Measurements from ENCODE around the gene PHYHD1.
"Not testable (repeated sequence)": the region's sequence is repeated elsewhere in the genome, so short reads cannot be mapped to it uniquely, and the experiment has no call there.

PHYHD1 gene

DNA sequence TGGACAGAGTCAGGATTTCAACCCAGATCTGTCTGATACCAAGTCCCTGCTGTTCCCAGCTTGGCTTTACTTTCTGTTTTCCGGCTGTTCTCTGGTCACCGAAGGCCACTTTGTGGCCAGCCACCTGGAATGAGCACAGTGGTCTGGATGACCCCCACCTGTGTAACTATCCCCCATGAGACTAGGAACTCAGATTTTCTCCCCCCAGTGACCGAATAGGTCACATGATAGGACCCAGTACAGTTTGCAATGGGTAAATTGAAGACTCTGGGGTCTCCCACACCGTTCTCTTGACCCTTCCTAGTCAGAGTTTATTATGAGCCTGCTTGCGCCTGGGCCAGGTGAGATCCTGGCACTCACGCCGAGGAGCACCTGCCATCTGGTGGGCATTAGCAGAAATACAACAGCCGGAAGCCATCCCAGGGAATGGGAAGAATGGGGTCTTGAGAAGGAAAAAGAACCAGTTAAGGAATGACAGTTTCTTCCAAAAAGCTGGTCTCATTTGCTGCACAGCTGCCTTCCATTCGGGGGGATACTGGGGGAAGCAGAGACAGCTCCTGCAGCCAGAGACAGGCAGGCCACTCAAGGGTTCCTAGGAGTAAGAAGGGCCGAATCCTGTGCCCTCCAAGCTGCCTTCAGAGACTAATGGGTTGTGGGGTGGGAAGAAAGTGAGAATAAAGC lies 7.1 kb downstream of the PHYHD1 start:
- peak; percentile 41 for DNase-seq

DNA sequence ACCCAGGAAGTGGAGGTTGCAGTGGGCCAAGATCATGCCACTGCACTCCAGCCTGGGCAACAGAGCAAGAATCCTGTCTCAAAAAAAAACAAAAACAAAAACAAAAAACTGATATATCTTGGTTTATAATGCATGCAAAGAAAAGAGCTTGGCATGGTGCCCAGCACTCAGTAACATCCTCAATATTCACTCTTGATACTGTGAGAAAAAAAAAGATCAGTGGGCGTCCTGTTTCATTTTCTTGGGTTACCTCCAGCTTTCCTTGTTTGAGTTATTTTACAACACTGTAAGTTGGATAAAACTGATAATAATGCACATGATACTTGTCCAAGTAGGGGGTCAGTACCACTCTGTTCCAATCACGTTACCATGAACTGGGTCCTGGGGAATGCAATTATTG lies 7.8 kb downstream of the PHYHD1 start:
- no peak for DNase-seq

DNA sequence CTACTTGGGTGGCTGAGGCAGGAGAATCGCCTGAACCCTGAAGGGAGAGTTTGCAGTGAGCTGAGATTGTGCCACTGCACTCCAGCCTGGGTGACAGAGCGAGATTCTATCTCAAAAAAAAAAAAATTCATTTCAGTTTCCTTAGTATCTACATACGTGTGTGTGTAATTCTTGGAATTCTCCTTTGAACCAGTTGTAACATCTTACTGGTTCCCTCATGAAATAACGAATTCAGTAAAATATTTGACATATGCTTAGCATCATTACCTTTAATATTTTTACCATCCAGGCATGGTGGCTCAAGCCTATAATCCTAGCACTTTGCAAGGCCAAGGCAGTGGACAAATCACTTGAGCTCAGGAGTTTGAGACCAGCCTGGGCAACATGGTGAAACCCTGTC lies 8.8 kb downstream of the PHYHD1 start:
- DNase-seq: no peak

DNA sequence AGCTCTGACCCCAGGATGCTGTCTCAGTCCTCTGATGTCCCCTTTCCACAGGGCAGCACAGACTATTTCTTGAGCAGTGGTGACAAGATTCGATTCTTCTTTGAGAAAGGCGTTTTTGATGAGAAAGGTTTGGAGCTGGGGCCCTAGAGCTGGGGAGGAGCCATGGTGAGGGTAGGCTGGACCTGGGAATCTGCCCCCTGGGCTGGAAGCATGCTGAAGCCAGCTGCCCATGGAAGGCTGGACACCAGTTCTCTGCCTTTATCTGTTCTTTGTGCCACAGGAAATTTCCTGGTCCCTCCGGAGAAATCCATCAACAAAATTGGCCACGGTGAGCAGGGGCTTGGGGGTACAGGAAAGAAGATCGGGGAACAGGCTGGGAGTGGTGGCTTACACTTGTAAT lies 12.9 kb downstream of the PHYHD1 start:
- no peak for DNase-seq

DNA sequence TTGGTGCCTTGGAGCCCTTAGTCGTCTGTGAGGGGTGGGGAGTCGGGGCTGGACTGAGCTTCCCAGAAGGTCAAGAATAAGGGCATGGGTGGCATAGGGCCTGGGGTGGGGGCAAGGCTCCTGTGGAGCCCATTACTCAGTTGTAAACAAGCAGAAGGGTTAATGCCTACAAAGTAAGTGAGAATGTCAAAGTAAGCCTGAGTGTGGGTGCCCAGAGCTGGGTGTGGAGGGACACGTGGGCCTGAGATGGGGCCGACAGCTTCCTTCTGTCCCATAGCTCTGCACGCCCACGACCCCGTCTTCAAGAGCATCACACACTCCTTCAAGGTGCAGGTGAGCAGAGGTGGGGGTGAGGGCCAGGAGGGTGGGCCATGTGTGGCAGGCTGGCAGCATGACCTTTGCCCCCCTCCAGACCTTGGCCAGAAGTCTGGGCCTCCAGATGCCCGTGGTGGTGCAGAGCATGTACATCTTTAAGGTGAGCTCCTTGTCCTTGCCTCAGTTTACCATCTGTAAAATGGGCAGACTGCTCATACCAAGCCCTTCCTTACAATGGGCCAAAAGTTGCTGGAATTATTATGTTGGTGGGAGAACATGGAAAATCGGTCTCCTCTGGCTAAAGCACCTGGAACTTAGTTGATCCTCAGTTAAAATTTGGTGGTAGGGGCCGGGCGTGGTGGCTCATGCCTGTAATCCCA lies 15.5 kb downstream of the PHYHD1 start:
- DNase-seq: no peak

DNA sequence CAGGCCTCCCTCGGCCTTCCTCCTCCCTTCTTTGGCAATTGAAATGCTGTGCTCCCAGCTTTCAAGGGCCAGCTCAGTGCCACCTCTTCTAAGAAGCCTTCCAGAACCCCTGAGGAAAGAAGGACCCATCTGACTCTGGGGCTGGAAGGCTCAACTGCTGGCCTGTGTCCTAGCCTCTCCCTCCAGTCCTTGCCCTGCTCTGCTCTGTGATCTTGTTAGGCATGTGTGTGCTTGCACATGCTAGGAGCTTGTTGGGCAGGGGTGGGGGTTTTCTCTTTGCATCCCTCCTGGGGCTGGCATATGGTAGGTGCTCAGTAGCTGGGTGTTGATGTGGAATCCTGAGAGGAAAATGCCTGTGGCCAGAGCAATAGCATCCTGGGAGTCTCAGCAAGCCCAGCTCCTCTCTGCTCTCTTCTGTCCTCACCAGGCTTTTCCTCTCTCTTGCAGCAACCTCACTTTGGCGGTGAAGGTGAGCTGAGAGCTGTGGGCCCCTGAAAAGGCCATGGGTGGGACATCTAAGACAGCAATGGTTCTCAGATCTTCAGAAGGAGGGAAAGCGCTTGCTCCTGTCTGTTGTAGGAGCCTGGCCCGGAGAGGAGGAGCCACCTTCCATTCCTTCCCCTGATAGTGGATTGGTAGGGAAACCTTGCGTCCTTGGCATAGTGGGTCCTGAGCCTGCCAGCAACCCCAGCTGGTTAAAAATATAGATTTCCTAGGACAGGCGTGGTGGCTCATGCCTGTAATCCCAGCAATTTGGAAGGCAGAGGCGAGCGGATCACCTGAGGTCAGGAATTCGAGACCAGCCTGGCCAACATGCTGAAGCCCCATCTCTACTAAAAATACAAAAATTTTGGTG lies 16.8 kb downstream of the PHYHD1 start:
- no peak for DNase-seq

DNA sequence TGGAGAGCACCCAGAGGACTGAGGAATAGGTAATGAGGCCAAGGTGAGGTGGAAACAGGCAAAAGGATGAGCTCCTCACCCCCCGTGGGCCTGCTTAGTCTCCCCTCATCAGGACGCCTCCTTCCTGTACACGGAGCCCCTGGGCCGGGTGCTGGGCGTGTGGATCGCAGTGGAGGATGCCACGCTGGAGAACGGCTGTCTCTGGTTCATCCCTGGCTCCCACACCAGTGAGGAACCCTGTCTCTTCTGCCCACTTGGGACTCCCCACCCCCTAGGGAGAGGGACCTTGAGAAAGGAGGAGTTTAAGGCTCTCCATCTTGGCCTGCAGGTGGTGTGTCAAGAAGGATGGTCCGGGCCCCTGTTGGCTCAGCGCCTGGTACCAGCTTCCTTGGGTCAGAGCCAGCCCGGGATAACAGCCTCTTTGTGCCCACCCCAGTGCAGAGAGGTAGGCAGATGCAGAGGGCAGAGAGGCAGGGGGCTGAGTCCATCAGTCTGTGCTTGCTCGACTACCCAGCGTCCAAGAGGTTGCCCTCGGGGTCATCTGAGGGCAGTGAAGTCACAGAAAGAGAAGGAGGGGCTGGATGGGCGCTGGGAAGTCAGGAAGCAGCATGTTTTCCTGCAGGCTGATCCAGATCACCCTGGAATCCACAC lies 19.6 kb downstream of the PHYHD1 start:
- no peak for DNase-seq

DNA sequence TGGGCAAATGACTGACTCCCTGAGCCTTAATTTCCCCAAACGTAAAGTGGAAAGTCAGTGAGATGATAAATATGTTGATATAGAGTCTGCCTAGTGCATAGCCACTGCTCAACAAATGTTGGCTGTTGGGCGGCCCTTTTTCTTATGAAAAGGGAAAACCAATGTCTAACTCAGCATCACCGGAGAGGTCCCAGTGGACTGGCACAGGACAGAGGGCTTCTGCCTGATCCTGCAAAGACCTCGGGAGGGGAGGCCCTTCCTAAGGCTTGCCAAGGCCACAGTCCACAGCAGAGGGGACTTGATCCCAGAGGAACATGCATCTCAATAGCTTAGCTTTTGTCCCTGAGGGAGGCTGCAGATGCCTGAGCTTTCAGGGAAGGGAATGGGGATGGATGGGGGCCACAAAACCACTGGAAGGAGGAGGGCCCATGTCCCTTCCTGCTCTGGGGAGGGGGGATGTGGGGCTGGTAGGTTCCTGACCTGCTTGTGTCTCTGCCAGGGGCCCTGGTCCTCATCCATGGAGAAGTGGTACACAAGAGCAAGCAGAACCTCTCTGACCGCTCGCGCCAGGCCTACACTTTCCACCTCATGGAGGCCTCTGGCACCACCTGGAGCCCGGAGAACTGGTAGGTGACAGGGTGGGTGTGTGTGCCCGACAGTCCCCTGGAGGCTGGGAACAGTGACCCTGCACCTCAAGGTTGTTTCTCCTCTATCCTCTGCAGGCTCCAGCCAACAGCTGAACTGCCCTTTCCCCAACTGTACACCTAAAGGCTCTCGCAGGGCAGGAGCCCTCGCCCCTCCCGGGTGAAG lies 20.4 kb downstream of the PHYHD1 start:
- no peak for DNase-seq

DNA sequence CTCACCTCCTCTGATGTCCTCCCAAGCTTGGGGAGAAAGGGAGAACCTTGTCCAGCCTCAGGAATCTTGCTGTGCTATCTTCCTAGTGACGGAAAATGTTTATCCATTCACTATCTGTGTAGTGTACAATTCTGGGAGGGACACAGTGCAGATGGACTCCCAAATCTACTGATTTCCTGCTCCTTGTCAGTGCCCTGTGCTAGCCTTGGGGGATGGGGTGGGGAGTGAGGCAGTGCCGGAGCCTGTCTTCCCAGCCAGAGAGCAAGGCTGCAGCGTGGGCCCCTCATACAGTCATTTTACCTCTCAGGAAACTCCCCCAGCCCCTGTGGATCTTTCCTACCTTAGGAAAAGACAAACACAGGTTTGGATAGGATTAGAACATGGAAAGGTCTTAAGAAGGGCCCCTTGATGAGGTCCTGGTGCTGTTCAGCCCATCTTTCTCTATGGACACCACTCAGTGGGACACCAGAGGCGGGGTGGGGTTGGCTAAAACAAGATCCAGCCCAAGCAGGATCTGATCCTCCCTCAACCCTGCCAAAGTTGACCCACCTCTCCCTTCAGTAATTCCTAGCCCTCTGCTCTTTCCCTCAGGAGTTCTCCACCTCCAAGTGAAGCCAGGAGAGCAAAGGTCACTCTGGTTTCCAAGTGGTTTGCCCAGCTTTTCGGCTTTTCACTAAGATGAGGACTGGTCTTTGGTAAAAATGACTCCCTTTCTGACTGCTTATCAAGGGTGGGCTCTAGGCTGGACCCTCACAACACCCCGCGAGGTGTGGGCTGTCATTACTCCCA lies 23.2 kb downstream of the PHYHD1 start:
- DNase-seq: no peak

DNA sequence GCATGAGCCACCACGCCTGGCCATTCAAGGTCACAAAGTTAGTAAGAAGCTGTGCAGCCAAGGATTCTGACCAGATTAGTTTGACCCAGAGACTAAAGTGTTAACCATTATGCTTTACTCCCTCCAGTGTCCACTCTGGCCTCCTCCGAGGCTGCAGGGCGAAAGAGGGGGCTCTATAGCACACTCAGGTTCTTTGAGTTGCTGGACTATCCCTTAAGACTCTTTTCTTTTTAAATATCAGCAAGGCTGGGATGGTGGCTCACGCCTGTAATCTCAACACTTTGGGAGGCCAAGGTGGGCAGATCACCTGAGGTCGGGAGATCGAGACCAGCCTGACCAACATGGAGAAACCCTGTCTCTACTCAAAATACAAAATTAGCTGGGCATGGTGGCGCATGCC lies 24.2 kb downstream of the PHYHD1 start:
- not testable (repeated sequence) for DNase-seq

DNA sequence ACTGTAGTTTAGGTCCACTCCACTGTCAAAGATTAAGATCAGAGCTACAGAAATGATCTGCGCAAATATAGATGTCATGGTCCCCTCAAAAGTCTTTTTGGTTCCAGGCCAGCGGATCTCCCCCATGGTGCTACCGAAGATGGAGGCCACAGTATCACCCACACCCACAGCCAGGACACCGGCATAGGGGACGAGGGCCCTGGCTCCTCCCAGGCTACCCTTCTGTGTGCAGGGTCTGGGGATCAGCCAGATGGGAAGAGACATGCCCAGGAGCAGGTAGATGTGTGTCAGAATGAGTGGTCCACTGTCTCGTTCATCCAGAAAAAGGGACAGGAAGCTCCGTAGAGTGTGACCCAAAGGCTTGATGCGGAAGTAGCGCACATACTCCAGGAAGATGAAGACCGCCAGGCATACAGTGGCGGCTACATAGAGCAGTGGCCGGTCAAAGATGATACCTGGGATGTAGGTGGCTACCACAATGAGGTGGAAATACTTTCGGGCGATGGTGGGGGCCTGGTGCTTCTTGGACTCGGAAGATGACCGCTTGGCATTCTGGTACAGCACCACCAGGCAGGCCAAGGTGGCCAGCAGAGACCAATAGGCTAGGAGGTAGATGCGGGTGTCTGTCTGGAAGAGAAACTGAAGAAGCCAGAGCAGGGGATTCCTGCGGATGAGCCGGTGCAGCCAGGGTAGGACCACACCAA lies 25.2 kb downstream of the PHYHD1 start:
- no peak for DNase-seq

DNA sequence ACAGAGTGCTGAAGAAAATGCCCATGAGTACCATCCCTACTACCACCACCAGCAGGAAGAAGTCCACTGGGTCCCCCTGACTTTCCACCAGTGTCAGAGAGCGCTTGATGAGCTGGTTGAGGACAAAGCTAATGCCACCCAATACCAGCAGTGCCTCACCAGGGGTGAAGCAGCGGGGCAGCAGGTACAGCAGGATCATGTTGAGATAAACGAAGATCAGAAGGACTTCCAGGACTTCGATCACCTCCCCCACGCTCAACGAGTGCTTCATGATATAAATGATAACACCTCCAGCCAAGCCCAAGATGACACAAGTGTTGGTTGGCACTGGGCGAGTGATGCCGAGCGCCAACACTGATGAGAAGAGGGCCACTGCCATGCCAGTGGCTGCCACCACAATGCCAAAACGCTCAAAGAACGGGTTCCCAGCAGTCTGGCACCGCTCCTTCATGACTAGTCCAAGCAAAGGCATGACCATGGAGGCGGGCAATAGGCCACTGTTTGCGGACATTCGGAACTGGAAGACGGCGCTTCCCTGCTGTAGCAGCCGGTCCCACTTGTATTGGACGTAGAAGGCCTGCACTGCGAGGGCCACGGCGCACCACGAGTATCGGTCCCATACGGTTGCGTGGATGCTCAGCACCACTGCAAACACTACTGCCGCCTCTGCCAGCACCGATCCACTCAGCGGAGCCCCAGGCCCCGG lies 25.9 kb downstream of the PHYHD1 start:
- DNase-seq: peak; percentile 4 to 14

DNA sequence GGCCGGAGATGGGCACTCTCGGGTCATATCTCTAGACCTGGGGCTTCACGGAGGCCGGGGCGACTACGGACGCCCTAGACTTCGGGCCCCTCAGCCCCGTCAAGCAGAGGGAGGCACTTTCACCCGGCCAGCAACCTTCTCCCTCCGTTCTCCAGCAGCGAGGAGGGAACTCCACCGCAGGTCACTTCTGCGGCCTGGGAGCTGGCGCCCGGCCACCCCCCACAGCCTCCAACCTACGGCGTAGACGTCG lies 26.4 kb downstream of the PHYHD1 start:
- DNase-seq: no peak

DNA sequence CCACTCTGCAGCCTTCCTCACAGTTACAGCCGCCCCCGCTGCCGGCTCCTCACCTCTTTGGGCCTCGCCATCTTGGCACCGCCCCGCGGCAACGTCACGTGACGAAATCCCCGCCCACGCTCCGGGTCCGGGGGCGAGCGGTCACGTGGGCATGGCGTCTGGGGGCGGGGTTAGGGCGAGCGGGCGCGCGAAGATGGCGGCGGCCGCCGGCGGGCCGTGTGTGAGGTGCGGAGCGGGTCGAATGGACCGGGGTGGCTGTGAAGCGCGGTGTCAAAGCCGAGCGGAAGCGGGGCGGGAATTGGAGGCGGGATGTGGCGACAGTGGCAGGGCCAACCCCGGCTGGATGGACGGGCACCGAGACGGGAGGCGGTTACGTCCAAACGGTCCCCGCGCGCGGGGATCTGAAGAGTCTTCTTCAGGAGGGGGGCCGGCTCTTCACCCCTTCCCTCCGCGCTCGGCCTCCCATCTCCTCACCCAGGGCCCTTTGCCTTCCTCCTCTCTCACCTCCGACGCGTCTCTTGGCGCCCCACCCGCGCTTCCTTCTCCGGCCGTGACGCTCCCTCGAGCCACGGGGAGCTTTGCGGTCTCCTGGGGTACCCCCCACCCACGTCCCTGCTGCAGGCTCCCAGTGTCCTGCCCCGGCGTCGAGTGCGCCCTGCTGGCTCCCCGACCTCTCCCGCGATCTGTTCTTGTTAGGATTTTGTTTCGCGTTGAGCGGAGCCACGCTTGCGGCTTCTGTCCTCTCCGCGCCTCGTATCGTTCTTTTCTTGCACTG lies 26.9 kb downstream of the PHYHD1 start, which contains the start of the genes DOLK and NUP188:
DOLK (minus strand) TSS at position 77 of the 775 bp plus-strand sequence. CDS start 300 bp downstream, outside the sequence.
NUP188 (plus strand) TSS at position 173 of the 775 bp plus-strand sequence; CDS start at position 194, 21 bp downstream.
- DNase-seq: peak; percentile 99

DNA sequence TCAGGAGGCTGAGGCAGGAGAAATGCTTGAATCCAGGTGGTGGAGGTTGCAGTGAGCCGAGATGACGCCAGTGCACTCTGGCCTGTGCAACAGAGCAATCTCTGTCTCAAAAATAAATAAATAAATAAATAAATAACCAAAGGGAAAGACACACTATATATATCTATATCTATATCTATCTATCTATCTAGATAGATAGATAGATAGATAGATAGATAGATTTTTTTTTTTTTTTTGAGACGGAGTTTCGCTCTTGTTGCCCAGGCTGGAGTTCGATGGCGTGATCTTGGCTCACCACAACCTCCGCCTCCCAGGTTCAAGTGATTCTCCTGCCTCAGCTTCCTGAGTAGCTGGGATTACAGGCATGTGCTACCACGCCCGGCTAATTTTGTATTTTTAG lies 40.6 kb downstream of the PHYHD1 start:
- not testable (repeated sequence) for DNase-seq

DNA sequence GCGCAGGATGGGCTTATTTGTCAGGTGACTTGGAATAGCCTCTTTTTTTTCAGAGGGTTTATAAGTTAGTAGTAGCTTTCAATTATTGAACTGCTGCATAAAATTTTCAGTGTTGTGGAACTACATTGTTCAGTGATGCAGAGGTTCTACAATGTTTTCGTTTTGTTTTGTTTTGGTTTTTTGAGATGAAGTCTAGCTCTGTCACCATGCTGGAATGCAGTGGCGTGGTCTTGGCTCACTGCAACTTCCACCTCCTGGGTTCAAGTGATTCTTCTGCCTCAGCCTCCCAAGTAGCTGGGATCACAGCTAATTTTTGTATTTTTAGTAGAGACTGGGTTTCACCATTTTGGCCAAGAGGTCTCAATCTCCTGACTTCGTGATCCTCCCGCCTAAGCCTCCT lies 48.7 kb downstream of the PHYHD1 start:
- DNase-seq: no peak

DNA sequence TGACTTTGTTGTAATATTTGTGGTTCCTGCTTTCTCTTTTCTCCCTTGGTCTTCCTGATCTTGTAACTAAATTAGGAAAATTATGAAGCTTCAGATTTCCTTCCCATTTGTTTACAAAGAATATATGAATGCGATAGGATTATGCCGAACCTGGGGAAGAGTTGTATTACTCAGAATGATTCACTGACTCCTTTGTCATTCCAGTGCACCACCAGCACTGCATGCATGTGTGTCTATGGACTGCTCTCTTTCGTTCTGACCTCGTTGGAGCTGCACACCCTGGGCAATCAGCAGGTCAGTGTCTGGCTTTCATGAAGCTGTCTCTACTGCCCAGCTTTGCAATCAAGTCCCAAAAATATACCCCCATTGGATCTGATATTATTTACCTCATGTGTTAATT lies 52.2 kb downstream of the PHYHD1 start:
- DNase-seq: no peak

DNA sequence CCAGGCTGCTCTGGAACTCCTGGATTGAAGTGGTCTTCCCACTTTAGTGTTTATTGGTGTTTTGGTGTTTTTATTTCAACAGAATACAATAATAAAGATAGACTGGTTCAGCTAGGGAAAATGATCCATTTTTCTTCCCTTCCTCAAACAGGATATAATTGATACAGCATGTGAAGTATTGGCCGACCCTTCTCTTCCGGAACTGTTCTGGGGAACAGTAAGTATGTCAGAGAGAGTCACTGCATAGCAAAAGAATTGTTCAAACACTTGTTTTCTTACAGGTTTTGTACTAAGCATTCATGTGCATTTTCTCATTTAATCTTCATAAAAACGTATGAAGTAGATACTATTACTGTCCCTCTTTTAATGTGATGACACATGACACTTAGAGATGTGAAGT lies 58.3 kb downstream of the PHYHD1 start:
- DNase-seq: no peak

DNA sequence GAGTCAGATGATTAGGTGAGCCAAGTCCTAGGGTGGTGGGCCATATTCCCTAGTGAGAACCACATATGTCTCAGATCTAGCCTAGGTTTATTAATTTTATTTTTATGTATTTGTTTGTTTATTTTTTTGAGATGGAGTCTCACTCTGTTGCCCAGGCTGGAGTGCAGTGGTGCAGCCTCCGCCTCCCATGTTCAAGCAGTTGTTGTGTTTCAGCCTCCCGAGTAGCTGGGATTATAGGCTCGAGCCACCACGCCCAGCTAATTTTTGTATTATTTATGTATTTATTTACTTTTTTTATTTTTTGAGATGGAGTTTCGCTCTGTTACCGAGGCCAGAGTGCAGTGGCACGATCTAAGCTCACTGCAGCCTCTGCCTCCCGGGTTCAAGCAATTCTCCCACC lies 62.8 kb downstream of the PHYHD1 start:
- DNase-seq: no peak

All from activated CD4-positive, alpha-beta T cell treated with anti-CD3 and anti-CD28 coated beads, Interleukin-2, amount 50 U/mL, for 4 hours (primary cell).